Hematopoietic multipotent progenitor cell (in vitro differentiated cells): ENCODE data around the gene NBDY. TPM values are rescaled to one million over a fixed set of nuclear protein-coding genes. Genes with fewer than 3 reads are reported as not detected.
A peak's percentile ranks its signal among the peaks of the same experiment; 100 is the strongest.
"Not testable (repeated sequence)": the region's sequence is repeated elsewhere in the genome, so short reads cannot be mapped to it uniquely, and the experiment has no call there.

Experiments used
- DNase-seq, 3 donors: peaks; one replicate each; pipeline ENCODE4 v3.0.0-alpha.2; 2011 to 2015; ENCODE audit warnings: low read depth in 2 of 3, low spot score in 2 of 3
- total RNA-seq: library from RNA; depleted of rRNA; stranded (reverse); fragments of >200 nt; gene quantifications from one replicate; pipeline ENCODE4 v1.2.3, GENCODE V29; 2012

NBDY gene, protein sequence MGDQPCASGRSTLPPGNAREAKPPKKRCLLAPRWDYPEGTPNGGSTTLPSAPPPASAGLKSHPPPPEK
- total RNA-seq: 4.6 TPM

DNA sequence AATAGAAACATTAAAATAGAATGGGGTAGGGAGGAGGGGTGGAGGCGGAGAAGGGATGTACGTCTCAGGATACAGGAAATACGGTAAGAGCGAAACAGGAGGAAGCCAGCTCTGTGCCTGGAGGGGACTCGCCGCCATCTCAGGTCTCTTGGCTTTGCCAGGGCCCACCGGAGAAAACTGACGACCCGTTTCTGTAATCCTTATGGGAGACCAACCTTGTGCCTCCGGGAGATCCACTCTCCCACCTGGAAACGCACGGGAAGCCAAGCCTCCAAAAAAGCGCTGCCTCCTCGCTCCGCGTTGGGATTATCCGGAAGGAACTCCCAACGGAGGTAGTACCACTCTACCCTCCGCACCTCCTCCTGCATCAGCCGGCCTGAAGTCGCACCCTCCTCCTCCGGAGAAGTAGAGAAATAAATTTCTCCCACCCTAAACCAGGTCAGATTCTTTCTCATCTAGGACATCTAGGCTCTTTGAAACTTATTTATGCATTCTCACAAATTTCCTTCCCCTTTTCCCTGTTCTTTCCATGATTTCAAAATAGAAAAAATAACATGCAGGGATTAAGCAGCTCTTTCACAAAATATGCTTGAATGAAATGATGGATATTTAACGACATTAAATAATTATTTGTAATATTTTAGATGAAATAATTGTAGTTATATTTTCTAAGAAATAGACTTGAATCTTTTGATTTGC is at the start of gene NBDY:
TSS of gene NBDY (plus strand) at position 92 of the 699 bp plus-strand sequence. CDS start at position 203, 111 bp downstream.
- DNase-seq: peak in 2 of 3 donors; percentile 30 to 51

DNA sequence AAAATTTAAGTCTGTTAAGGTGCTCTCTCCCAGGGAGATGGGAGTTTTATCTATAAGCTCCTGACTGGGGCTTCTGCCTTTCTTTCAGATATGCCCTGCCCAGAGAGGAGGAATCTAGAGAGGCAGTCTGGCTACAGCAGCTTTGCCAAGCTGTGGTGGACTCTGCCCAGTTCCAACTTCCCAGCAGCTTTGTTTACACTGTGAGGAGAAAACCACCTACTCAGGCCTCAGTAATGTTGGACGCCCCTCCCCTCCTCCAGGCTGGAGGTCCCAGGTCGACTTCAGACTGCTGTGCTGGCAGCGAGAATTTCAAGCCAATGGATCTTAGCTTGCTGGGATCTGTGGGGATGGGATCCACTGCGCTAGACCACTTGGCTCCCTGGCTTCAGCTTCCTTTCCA is 24.5 kb upstream of the NBDY start:
- not testable (repeated sequence) for DNase-seq

DNA sequence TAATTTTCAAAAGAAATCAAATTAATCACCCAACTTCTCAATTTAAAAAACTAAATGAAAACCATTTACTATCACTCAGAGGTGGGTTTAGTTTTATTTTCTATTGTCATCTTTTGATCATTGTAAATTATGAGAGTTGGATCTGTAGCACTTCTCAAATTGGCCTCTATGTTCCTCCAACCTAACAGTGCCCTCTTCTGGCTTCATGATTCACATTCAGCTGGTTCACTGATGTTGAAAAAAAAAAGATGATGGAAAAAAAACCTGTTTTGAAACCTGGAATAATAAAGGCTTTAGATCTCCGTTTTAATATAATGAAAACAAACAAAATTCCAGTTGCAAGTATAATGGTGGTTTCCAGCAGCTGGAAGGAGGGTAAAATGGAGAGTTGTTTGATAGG is 2.4 kb upstream of the NBDY start:
- DNase-seq: peak in 2 of 3 donors; percentile 41 to 66

DNA sequence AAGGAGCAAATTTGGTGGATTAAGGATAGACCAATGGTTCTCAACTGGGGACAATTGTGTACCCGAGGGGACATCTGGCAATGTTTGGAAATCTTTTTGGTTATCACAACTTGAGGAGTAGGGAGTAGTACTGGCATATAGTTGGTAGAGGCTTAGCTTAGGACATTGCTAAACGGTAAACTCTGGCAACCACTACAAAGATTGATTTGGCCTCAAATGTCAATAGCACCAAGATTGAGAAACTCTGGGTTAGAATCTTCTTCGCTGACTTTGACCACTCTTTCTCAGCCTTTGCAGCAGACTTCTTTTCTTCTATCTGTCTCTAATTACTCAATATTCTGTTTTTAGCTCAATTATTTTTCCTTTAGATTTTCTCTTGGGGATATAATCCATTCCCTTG is 1.5 kb upstream of the NBDY start:
- no peak for DNase-seq

DNA sequence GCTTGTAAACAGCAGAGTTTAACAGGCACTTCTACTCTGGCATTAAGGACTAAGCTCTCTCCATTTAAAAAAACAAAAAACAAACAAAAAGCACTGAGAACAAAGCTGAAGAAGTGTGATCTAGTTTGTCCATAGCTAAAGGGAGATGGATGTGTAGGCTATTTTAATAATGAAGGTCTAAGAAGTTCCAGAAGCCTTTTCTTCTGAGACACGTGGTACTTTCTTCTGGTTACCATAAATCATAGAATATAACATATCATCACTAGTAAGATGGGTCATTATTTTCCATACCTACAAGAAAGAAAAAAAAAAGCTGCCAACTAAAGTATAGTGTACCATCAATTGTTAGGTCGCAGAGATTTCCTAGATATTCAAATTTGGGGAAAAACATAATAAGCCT is 722 bp upstream of the NBDY start:
- DNase-seq: no peak

DNA sequence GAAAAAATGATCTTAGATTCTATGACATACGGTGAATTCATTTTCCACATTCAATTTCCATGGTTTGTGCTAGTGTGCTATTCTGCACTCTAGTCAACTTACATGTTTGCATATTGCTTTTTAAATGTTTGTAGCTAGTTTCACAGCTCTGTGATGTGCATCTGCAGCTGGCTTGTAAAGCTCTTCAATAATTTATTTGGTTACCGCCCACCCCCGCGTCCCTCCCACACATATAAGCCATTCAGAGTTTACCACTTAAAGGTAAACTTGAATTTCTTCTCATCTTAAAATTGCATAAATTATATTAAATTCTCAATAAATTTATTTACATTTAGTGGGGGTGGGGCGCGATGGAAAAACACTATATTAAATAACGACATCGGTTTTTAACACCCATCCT is 291 bp upstream of the NBDY start:
- peak in 2 of 3 donors; percentile 17 to 49 for DNase-seq

DNA sequence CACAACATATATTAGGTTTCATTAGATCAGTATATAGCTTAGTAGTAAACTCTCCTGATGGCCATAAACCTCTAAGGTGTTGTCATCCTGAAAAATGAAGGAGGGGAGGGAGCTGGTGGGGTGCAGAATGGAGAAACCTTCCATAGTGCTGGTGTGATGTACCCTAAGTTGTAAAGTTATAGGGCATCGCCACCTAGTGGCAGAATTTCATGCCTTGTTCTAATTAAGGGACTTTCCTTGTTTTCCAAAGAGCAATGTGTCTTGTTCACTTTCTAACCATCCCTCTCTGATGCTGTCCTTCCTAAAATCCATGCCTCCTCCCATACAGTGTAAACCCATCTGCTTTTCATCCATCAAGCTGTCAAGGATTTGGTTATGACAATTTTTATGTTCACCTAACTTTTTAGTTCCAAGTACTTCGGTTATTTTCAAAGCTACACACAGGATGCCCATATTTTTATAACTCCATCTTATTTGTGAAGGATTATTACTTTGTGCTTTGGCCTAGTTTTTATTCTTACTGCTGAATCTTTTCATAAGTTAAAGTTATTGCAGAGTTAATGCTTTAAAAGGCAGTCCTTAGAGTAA is 4.5 kb downstream of the NBDY start:
- peak in 2 of 3 donors; percentile 31 to 62 for DNase-seq

DNA sequence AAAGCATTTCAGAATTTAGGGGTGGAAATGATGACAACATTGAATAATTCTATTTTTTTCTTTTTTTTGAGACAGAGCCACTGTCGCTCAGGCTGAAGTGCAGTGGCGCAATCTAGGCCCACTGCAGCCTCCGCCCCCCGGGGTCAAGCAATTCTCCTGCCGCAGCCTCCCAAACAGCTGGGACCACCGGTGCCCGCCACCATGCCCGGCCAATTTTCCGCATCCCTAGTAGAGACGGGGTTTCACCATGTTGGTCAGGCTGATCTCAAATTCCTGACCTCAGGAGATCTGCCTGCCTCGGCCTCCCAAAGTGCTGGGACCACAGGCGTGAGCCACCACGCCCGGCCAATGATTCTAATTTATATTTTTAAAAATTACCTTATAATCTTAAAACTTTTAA is 7.2 kb downstream of the NBDY start:
- no peak for DNase-seq

DNA sequence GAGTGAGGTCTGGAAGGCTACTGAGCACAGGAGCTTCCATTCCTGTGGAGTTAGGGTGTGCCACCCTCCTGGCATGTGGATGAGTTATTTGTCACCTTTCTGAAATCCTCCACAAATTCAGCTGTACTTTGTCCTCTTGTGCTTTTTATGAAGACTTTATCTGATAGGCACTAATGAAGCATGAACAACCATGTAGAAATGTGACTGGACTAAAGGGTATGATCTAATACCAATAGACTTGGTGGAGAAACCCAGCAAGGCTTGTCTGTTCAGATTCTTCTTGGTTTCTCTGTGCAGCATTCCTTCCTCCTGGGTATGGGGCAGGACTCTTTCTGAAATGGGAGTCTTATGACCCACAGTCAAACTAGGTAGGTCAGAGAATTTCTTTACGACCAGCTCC is 9.6 kb downstream of the NBDY start:
- DNase-seq: no peak

DNA sequence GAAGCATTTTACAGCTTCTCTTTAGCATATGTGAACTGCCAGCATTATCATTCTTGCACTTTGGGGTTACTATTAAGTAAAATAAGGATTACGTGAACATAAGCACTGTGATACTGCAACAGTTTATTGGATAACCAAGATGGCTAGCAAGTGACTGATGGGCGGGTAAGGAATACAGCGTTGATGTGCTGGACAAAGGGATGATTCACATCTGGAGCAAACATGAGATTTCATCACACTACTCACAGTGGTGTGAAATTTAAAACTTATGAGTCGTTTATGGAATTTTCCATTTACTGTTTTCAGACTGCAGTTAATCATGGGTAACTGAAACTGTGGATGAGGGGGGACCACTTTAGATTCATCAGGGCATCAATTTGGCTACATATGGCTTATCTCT is 16.0 kb downstream of the NBDY start:
- no peak for DNase-seq

DNA sequence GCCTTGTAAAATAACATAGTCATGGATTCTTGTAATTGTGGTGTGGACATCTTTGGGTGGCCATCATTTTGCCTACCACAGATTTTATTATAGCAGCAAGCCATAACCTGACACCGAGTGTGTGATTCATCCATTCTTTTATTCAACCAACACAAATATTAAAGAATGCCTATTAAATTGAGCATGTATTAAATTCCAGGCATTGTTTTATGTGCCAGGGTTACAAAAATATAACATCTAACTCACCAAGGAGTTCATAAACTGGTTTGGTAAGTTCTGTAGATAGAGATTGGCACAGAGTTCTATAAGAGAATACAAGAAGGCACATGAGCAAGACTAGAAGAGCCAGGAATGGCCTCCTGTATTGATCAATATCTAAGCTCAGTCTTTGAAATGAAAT is 18.0 kb downstream of the NBDY start:
- no peak for DNase-seq

DNA sequence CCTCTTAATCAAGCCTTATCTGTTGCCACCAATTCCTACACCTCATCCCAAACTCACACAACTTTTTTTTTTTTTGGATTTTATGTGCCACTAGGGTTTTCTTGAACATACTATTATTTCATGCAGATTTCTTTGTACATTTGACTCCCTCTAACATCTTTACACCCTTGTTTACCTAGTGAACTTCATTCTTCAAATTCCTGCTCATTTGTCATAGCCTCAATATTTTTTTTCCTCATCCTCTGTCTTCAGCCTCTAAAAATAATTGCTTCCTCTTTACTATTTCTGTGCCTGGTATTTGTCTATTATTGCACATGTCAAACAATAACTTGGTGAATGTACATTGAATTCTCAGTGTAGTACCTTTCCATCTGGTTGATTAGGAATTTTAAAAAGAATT is 22.0 kb downstream of the NBDY start:
- DNase-seq: no peak

DNA sequence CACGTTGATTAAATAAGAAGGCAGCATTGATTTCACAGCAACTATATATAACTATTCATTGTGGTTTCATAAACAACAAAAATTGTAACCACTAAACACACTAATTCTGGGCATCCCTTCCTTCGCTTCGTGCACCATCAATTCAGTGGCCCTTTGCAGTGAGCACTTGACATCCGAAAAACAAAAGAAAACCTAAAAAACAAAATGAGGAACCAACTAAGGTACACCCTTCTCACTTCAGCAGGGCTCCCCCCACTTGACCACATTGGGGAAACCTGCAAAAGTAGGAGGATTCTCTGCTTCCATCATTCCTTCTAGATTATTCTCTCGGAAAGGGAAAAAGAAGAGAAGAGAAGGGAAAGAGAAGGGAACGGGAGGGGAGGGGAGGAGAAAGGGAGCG is 28.3 kb downstream of the NBDY start:
- DNase-seq: no peak

DNA sequence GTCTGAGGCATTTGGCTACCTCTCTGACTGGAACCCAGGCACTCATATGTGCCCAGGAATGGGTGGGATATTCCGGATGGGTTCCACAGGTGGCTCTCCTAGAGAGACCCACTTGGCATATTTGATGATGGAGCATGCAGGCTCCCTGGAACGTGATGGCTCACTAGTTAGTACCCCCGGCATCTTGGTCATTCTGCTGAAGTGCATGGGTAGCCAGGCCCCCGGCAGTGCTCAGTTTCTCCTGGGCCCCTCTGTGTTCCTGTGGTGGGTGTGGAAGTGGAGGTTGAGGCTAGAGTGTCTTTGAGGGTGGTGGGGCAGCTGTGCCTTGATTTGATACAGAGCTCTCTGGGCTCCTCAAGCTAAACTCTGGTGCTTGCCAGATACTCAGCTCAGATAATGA is 29.4 kb downstream of the NBDY start:
- no peak for DNase-seq

DNA sequence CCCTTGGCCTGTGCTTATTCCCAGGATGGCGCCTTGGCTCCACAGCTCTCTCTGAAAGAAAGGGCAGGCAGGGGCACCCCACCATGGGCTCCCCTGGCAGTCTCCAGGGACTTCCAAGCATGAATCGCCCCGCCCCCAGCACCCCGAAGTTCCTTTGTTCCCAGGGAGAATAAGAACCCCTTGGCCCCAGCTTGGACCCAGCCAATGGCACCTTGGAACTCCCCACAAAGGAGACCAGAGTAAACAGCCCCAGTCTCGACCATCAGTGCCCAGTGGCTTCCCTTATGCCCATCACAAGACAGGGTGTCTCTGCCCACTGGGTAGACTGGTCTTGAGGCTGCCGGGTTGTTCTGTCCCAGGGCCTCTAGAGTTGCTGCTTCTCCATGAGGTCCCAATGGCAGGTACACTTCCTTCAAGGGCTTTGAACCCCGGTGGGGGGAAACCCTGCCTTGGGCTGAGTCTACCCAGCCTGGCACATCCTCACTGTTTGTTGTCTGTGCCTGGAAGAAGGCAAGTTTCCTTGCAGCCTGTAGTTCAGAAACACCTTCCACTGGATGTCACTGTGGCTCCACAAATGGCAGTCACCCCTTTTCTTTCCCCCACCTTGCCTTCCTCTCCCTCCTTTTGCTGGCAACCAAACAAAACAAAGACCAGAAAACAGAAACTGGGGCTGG is 30.8 kb downstream of the NBDY start:
- no peak for DNase-seq

DNA sequence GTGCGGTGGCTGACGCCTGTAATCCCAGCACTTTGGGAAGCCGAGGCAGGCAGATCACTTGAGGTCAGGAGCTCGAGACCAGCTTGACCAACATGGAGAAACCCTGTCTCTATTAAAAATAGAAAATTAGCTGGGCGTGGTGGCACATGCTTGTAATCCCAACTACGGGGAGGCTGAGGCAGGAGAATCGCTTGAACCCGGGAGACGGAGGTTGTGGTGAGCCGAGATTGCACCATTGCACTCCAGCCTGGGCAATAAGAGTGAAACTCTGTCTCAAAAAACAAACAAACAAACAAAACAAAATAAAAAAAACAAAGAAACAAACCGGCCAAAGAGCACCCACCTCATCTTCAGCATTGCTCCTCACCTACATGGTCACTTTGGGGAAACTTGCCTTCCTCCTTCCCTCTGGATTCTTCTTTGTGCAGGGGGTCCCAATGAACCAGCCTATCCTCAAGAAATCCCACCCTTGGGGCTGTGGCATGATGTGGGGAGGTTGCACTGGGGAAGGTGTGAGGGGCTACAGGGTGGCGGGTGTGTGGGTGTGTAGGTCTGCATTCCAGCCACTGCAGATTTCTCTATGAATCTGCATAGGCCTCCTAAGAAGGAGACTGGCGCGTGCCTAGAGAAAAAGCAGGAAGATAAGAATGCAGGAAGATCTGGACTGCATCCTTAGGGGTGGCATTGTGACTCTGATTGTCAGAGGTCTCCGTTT is 31.5 kb downstream of the NBDY start:
- DNase-seq: not testable (repeated sequence)

DNA sequence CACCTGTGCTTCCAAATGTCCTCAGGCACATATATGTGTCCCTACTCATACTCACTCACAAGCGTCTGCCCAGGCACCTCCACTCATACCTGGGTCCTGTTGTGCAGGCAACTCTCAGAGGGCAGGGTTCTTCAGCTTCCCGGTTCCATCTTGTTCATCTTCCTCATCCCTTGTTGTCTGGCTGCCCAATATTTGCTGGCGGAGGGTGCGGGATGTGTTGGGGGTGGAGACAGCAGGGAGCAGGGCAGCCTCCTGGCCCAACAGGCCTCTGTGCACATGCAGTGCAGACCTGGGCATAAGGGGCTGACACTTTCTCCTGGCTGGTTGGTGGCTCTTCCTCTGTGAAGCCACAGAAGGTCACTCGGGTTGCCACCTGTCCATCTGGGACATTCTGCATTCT is 32.1 kb downstream of the NBDY start:
- DNase-seq: no peak

DNA sequence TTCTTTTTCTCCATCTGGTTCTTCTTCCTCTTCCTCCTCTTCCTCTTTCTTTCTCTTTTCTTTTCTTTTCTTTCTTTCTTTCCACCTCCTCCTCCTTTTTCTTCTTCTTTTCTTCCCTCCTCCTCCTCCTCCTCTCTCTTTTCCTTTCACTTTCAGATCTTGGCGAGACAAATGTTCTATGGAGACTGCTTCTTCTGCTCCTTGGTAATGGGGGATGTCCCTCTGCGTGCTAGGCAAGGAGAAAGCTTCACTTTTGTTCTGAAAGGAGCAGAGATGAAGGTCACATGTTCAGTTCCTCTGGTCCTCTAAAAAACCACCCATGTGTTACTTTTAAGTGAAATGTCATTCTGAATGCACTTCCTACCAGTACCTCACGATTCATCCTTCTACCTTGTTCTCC is 33.2 kb downstream of the NBDY start:
- no peak for DNase-seq

DNA sequence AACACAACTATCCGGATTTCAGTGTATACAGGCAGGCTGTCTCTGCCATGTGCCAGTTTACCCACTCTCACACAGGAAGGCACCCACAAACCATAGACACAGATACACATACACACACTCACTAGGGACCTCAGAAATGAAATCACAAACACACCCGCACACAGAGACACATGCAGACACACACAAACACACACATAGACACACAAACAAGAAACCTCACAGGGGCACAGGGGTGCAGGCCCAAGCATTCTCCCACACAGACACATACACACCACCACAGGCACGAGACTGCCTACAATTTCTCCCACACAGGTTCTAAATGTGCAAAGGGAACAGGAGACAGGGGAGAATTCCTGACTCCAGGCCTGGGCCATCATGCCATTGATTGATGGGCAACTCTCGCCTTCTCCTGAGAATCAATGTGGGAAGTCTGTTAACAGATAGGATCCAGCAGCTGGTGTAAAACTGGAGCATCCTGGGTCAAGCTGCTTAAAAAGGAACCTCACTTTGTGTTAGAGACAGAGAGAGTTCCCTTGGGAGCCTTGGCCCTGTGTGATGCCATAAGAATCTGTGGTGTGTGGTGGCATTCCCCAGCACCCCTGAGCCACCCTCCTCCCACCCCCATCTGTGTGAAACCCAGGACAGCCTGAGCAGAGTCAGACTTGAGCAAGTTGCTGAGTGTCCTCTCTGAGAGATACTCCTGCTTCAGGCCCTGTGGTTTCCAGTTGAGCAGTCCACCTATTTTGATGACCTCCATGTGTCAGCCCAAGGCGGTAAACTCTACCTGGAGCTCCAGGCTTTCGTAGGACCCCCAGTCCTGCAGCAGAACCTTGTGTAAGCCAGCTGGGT is 33.9 kb downstream of the NBDY start:
- DNase-seq: no peak

DNA sequence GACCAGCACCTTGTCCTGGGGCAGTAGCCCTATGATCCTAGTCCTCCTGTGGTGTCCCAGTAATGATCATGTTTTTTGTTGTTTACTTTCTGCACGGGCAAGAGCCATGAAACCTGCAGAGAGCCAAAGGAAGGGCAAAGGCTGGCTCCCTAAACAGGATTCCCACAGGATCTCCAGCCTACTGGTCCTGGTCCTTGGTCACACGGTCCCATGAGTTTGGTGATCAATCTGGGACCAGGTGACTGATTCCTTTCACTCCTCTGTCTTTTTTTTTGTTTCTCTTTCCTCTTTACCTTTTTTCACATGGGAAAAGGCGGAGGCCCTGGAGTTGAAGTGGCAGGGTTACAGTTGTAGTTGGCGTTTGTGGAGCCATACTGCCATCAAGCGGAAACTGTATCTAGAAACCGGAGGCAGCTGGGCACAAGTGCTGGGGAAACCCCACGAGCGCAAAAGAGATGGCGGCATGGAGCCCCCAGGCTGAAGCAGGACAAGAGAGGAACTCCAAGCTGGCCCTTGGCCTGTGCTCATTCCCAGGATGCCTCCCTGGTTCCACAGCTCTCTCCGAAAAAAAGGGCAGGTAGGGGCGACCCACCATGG is 34.6 kb downstream of the NBDY start:
- DNase-seq: peak in 1 of 3 donors; percentile 79
